Measurements from ENCODE around the gene SCG5. TPM values are rescaled to one million over a fixed set of nuclear protein-coding genes. Genes with fewer than 3 reads are reported as not detected.
"Not testable (repeated sequence)": the region's sequence is repeated elsewhere in the genome, so short reads cannot be mapped to it uniquely, and the experiment has no call there.

SCG5 gene, protein sequence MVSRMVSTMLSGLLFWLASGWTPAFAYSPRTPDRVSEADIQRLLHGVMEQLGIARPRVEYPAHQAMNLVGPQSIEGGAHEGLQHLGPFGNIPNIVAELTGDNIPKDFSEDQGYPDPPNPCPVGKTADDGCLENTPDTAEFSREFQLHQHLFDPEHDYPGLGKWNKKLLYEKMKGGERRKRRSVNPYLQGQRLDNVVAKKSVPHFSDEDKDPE
- 0.74 and 0.92 TPM in 2 replicates for total RNA-seq

GRCh38 chr15:32641517-32642059 lies at the start of gene SCG5:
TSS of gene SCG5 (plus strand) at chr15:32641710. CDS start at chr15:32643593, 1,883 bp downstream.
- no peak for DNase-seq (ENCODE audit: low read depth, low spot score)

- DNase-seq (ENCODE audit: low read depth, low spot score): not testable (repeated sequence)
Measured at GRCh38 chr15:32593151-32593550, 48.4 kb upstream of the SCG5 start, which contains the start of gene GOLGA8N. TSS of gene GOLGA8N (plus strand) at chr15:32593456.

- not testable (repeated sequence) for DNase-seq (ENCODE audit: low read depth, low spot score)
Measured at GRCh38 chr15:32609518-32609917, 32.0 kb upstream of the SCG5 start.

DNA sequence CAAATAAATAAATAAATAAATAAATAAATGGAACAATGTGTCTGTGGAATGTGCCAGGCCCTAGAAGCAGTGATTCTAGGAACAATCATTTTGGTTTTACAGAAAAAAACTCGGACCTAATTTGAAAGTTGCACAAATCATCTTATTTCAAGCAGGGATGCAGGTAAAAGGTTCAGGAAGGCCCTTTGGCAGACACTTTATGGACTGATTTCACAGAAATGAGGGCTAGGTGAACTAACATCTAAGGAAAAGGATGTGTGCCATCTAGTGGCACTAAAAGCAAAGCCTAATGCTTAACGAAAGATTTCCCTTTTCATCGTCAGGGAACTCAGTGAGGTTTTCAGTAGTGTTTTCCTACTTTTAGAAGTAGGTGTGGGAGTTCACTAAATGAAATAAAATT lies 30.8 kb upstream of the SCG5 start:
- not testable (repeated sequence) for DNase-seq (ENCODE audit: low read depth, low spot score)

DNA sequence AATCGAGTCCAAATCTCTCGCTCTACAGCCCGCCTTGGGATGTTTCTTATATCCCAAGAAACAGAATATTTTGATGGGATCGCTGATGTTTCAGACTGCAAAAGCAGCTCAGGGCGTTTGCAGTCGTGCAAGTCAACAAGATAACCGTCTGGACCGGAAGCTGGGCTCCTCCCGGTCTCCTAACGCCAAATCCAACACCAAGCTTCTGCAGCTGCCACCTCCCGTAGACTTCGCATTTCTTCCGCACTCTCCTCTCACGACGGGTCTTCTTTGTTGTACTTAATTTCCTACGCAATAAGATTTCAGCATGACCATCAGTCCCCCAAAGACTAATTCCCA lies 26.8 kb upstream of the SCG5 start:
- DNase-seq (ENCODE audit: low read depth, low spot score): not testable (repeated sequence)

- peak; percentile 51 for DNase-seq (ENCODE audit: low read depth, low spot score)
Measured at GRCh38 chr15:32615051-32615870, 26.2 kb upstream of the SCG5 start, which contains the start of gene ARHGAP11A. TSS of gene ARHGAP11A (plus strand) at chr15:32615504. CDS start at chr15:32616212, 708 bp downstream.

- not testable (repeated sequence) for DNase-seq (ENCODE audit: low read depth, low spot score)
Measured at GRCh38 chr15:32615871-32616426, 25.6 kb upstream of the SCG5 start.

DNA sequence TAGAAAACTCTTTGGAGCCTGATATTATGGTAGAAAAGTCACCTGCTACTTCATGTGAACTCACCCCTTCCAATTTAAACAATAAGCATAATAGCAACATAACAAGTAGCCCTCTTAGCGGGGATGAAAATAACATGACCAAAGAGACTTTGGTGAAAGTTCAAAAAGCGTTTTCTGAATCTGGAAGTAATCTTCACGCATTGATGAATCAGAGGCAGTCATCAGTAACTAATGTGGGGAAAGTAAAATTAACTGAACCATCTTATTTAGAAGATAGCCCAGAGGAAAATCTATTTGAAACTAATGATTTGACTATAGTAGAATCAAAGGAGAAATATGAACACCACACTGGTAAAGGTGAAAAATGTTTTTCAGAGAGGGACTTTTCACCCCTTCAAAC lies 5.1 kb upstream of the SCG5 start:
- no peak for DNase-seq (ENCODE audit: low read depth, low spot score)

DNA sequence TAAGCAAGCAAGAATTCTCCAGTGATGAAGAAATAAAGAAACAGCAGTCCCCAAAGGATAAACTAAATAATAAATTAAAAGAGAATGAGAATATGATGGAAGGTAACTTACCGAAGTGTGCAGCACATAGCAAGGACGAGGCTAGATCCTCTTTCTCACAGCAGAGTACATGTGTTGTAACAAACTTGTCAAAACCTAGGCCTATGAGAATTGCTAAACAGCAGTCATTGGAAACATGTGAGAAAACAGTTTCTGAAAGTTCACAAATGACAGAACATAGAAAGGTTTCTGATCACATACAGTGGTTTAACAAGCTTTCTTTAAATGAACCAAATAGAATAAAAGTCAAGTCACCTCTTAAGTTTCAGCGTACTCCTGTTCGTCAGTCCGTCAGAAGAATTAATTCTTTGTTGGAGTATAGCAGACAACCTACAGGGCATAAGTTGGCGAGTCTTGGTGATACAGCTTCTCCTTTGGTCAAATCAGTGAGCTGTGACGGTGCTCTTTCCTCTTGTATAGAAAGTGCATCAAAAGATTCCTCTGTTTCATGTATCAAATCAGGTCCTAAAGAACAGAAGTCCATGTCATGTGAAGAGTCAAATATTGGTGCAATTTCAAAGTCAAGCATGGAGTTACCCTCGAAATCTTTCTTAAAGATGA lies 4.5 kb upstream of the SCG5 start:
- no peak for DNase-seq (ENCODE audit: low read depth, low spot score)

DNA sequence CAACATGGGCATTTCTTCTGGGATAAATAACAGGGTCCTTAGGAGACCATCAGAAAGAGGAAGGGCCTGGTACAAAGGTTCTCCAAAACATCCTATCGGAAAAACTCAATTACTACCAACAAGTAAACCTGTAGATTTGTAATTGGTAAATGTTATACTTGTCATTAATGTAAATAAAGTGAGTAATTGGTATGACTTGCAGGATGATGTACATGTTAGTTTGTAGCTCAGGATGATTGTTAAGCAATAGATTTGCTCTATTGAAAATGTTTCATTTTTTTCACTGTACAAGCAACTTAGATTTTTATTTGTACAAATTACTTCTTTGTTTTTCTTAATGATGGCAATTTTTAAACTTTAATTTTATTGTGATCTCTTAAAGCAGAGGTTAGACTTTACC lies 3.8 kb upstream of the SCG5 start:
- no peak for DNase-seq (ENCODE audit: low read depth, low spot score)

GRCh38 chr15:32642667-32643435 lies 1.3 kb downstream of the SCG5 start:
- DNase-seq (ENCODE audit: low read depth, low spot score): no peak

GRCh38 chr15:32643907-32644445 lies 2.5 kb downstream of the SCG5 start:
- no peak for DNase-seq (ENCODE audit: low read depth, low spot score)

DNA sequence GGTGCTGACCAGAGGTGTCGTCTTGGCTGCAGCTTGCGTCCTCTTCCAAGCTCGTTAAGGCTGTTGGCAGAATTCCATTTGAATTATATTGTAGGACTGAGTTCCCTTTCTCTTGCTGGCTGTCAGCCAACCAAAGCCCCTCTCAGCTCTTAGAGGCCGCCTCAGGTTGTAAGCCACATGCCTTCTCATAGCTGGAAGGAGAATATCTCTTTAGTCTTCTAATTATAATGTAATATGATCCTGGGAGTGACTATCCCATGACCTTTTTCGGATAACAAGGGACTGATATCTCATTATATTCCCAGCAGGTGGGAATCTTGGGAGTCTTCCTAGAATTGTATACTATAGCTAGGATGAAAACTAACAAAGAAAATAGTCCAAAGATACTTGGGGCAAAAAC lies 4.8 kb downstream of the SCG5 start:
- no peak for DNase-seq (ENCODE audit: low read depth, low spot score)

- DNase-seq (ENCODE audit: low read depth, low spot score): no peak
Measured at GRCh38 chr15:32649342-32649741, 7.8 kb downstream of the SCG5 start.

DNA sequence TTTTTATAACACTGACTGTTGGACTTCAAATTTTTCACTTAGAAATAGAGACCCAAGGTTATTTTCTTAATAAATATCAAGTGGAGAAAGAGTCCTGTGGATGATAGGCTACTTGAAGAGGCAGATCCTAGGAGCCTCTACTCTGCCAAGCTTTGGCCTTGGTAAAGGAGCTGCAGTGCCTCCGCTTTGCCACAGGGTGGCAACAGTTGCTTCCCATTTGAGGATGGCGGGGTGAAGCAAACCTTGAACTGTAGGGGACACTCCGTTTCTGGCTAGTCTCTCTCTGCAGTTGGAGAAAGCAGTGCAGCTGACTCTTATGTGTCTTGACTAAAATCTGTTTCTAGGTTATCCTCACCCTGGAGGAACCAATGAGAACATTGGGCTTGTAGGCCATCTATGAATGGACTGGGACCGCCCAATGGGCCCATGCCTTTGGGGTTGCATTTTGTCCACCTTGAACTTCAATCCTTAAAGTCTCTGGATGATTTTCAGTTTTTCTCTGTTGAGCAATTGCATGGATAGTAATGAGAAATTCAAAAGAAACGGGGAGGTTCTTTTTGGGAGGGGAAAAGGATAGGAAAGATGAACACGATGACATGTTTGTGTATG lies 9.8 kb downstream of the SCG5 start:
- DNase-seq (ENCODE audit: low read depth, low spot score): no peak

GRCh38 chr15:32652178-32652577 lies 10.7 kb downstream of the SCG5 start:
- DNase-seq (ENCODE audit: low read depth, low spot score): no peak

GRCh38 chr15:32656091-32656490 lies 14.6 kb downstream of the SCG5 start:
- DNase-seq (ENCODE audit: low read depth, low spot score): no peak

DNA sequence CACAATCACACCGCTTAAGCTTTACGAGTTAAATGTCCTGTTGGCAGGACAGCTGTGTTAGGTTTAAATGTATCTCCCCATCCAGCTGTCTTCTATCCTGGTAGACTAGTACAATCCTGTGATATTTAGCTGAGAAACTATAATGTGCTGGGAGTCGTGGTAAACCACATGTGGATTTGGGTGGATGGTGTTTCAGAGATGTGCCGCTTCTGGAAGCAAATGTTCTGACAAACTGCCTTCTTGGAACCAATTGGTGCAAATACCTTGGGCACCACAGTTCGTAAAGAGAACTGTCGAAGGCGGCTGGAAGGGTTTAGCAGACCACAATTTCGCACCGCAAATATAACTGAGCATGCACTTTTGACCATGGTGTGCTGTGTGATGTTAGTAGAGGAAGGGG lies 15.0 kb downstream of the SCG5 start:
- no peak for DNase-seq (ENCODE audit: low read depth, low spot score)

- no peak for DNase-seq (ENCODE audit: low read depth, low spot score)
Measured at GRCh38 chr15:32657198-32657883, 15.8 kb downstream of the SCG5 start.

DNA sequence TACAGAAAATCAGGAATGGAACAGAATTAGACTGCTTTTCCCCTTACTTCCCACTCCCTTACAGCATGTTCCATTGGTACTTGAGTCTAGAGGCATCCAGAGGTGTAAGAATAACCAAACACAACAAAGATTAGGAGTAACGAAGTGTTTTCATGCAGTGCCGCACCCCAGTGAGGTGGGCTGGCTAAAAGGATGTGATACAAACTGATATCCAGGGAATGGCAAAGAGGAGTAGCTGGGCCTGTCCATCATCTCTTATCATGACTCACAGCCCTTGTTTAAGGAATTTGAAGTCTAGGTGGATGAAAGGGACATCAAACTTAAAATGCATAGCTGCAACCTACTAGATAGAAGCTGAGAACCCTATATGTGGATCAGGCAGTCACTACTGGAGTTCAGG lies 16.4 kb downstream of the SCG5 start:
- DNase-seq (ENCODE audit: low read depth, low spot score): no peak

All from pulmonary artery endothelial cell (primary cell).